Measurements from ENCODE around the gene AGPAT1. TPM values are rescaled to one million over a fixed set of nuclear protein-coding genes. Genes with fewer than 3 reads are reported as not detected.

AGPAT1 gene
- polyA plus RNA-seq, 3 donors, result 9.9 to 34.4 (median 11.3) TPM

DNA sequence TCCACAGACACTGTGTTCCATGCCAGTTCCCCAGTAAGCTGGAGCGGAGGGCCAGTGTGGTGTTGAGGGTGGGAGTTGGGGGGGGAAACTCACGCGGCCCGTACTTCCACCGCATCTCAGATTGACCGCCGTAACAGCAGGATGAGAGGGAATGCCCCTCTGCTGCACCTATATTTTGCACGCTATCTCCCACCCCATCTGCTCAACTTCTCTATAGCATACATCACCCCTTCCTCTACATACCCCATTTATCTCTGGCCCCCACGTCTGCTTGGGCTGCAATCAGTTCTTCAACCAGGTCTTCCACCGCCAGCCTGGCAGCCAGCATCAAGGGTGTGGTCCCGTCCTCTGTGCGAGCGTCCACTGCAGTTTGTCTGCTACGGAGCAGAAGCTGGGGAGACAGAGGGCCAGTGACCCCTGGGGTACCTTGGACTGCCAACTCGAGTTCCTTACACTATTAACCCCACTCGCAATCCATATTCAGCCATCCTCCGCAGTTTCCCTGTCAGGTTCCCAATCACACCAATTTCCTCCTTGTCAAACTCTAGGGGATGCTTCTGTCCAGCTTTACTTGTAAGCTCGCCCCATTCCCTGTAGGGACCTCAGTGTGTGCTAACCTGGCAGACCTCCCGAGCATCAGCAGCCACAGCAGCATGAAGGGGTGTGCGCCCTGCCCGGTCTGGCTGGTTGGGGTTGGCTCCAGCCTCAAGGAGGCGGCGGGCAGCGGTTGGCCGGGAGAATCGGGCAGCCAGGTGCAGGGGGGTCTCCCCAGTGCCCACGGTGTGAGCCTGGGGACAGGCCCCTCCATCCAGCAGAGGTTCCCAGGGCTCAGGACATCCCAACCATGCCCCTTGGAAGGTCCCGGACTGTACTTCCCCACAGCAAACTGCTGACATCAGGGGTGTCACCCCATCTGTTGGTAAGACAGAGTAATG lies 21.1 kb upstream of the AGPAT1 start:
- Histone ChIP-seq H3K79me2 (ENCODE audit: insufficient read depth, low read length) (peaks cover 29% of the 10 kb centered on the region), H3K4me3 (replicated peaks in 1 of 3; ENCODE audit: low read depth in 2 of 3, low read length in 3 of 3) (peak overlapping the region; percentile 61 to 92 (median 86)), H3K9ac (ENCODE audit: insufficient read depth, low read length, poor library complexity, severe bottlenecking) (peak overlapping the region; percentile 98), H3K4me1 (ENCODE audit: control insufficient read depth in 1 of 2, insufficient read depth in 2 of 2, low read length in 2 of 2) (peaks cover 41 to 49% of the 10 kb centered on the region in 2 donors), H3K27ac (ENCODE audit: low read depth in 1 of 2, low read length in 2 of 2) (peak overlapping the region; percentile 98 to 99), H3K9me3 (replicated peaks in 1 of 2; ENCODE audit: control insufficient read depth in 1 of 2, insufficient read depth in 1 of 2, low read length in 2 of 2) (no peaks in the 10 kb centered on the region), H3K4me2 (replicated peaks; ENCODE audit: extremely low read depth, low read length, poor library complexity, severe bottlenecking) (peak overlapping the region; percentile 90), H4K20me1 (ENCODE audit: insufficient read depth, low read length) (no peaks in the 10 kb centered on the region), H3K36me3 (replicated peaks in 1 of 2; ENCODE audit: control insufficient read depth in 1 of 2, insufficient read depth in 2 of 2, low read length in 2 of 2) (no peaks in the 10 kb centered on the region), H2AFZ (ENCODE audit: insufficient read depth, low read depth, low read length, poor library complexity, severe bottlenecking) (peak overlapping the region; percentile 19), H3K27me3 (ENCODE audit: control insufficient read depth in 2 of 2, insufficient read depth in 2 of 2, low read length in 2 of 2) (no peaks in the 10 kb centered on the region)
- peaks cover 0 to 3% (median 0%) of the 10 kb centered on the region in 7 donors for H3K9me3 Mint-ChIP-seq
- DNase-seq, result peak; percentile 71 to 93 (median 79)
- 52% methylated on average over 22 of the region's 28 CpGs for WGBS (ENCODE audit: insufficient coverage)
- peak overlapping the region; percentile 99 to 100 (median 100) for H3K27ac Mint-ChIP-seq
- intact Hi-C loops (cut with micrococcal nuclease), result loop anchor here in 1 of 2 donors (5.0 kb wide), 1 partner anchor 80 kb away; no protein-coding TSS in a partner anchor
- H3K27me3 Mint-ChIP-seq (ENCODE audit: low read depth in 3 of 3), result peaks cover 0 to 12% (median 2%) of the 10 kb centered on the region in 3 donors
- H3K4me3 Mint-ChIP-seq, result peak overlapping the region; percentile 92 to 97
- H3K36me3 Mint-ChIP-seq, result no peaks in the 10 kb centered on the region
- TF ChIP-seq, protein P1, sequence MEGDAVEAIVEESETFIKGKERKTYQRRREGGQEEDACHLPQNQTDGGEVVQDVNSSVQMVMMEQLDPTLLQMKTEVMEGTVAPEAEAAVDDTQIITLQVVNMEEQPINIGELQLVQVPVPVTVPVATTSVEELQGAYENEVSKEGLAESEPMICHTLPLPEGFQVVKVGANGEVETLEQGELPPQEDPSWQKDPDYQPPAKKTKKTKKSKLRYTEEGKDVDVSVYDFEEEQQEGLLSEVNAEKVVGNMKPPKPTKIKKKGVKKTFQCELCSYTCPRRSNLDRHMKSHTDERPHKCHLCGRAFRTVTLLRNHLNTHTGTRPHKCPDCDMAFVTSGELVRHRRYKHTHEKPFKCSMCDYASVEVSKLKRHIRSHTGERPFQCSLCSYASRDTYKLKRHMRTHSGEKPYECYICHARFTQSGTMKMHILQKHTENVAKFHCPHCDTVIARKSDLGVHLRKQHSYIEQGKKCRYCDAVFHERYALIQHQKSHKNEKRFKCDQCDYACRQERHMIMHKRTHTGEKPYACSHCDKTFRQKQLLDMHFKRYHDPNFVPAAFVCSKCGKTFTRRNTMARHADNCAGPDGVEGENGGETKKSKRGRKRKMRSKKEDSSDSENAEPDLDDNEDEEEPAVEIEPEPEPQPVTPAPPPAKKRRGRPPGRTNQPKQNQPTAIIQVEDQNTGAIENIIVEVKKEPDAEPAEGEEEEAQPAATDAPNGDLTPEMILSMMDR (IDR thresholded peaks at IDR 0.05), result peak; percentile 22
- H3K4me1 Mint-ChIP-seq, result peaks cover 45% of the 10 kb centered on the region

GRCh38 chr6:32195902-32196681 lies 20.2 kb upstream of the AGPAT1 start:
- Histone ChIP-seq H3K9ac (ENCODE audit: insufficient read depth, low read length, poor library complexity, severe bottlenecking) (peak overlapping the region; percentile 98), H3K27me3 (ENCODE audit: control insufficient read depth in 2 of 2, insufficient read depth in 2 of 2, low read length in 2 of 2) (no peaks in the 10 kb centered on the region), H3K79me2 (ENCODE audit: insufficient read depth, low read length) (peaks cover 38% of the 10 kb centered on the region), H3K27ac (ENCODE audit: low read depth in 1 of 2, low read length in 2 of 2) (peak overlapping the region; percentile 98 to 99), H3K9me3 (replicated peaks in 1 of 2; ENCODE audit: control insufficient read depth in 1 of 2, insufficient read depth in 1 of 2, low read length in 2 of 2) (no peaks in the 10 kb centered on the region), H3K36me3 (replicated peaks in 1 of 2; ENCODE audit: control insufficient read depth in 1 of 2, insufficient read depth in 2 of 2, low read length in 2 of 2) (peaks cover 0 to 4% of the 10 kb centered on the region in 2 donors), H2AFZ (ENCODE audit: insufficient read depth, low read depth, low read length, poor library complexity, severe bottlenecking) (no peak overlapping the region), H4K20me1 (ENCODE audit: insufficient read depth, low read length) (no peaks in the 10 kb centered on the region), H3K4me2 (replicated peaks; ENCODE audit: extremely low read depth, low read length, poor library complexity, severe bottlenecking) (peak overlapping the region; percentile 90), H3K4me3 (replicated peaks in 1 of 3; ENCODE audit: low read depth in 2 of 3, low read length in 3 of 3) (peak overlapping the region; percentile 61 to 92 (median 86)), H3K4me1 (ENCODE audit: control insufficient read depth in 1 of 2, insufficient read depth in 2 of 2, low read length in 2 of 2) (peaks cover 49 to 58% of the 10 kb centered on the region in 2 donors)
- Mint-ChIP-seq H3K27ac (peak overlapping the region; percentile 99 to 100 (median 100)), H3K27me3 (ENCODE audit: low read depth in 3 of 3) (peaks cover 0 to 12% (median 2%) of the 10 kb centered on the region in 3 donors), H3K4me3 (peak overlapping the region; percentile 92 to 97), H3K4me1 (peaks cover 53% of the 10 kb centered on the region), H3K9me3 (peaks cover 0 to 3% (median 0%) of the 10 kb centered on the region in 7 donors), H3K36me3 (peaks cover 3 to 5% of the 10 kb centered on the region in 2 donors)
- TF ChIP-seq, protein P1 (IDR thresholded peaks at IDR 0.05), result no peak
- WGBS (ENCODE audit: insufficient coverage), result under 1% methylated on average over 49 of the region's 58 CpGs
- peak; percentile 72 to 83 (median 81) for DNase-seq
- intact Hi-C loops (cut with micrococcal nuclease), result loop anchor here (1.0 to 5.0 kb wide), 4 partner anchors 17 to 79 kb away; partner anchors contain the start of genes RNF5 (in 2 of the 2) and FKBPL (in 1 of the 2)
